HEK293 (cell line): ENCODE measurements around the gene DLGAP4.

Experiments used
- CTCF ChIA-PET: fragments of 350-600 bp; formaldehyde crosslinking; extraction: SDS; loops from one replicate; lab custom pipeline; 2021; ENCODE audit warnings: antibody characterized with exemption; lab: Yijun Ruan, JAX
- POLR2A ChIA-PET: fragments of 300-600 bp; formaldehyde crosslinking; extraction: SDS; loops from one replicate; lab custom pipeline; 2020; ENCODE audit warnings: antibody characterized with exemption, inconsistent platforms; lab: Yijun Ruan, JAX
- H3K27ac ChIP-seq: fragments of 200-500 bp; sonication (Bioruptor generic); 2 replicates; pipeline ENCODE4 v1.5.1; 2014; ENCODE audit warnings: low read depth, low read length, control low read depth, inconsistent platforms; ENCODE audit errors: extremely low read depth
- H3K36me3 ChIP-seq, 2 experiments: fragments of 200-500 bp in 1 of 2; sonication (Bioruptor generic) in 1 of 2; 1 replicate in 1 of 2; 2 replicates in 1 of 2; pipeline ENCODE4 v1.5.1; 2014 to 2017; ENCODE audit warnings: inconsistent platforms in 2 of 2, low read length in 2 of 2; ENCODE audit not compliant: control insufficient read depth in 2 of 2, insufficient read depth in 1 of 2
- H3K4me1 ChIP-seq: fragments of 200-500 bp; sonication (Bioruptor generic); 2 replicates; pipeline ENCODE4 v1.5.1; 2014; ENCODE audit warnings: mild to moderate bottlenecking, low read length, inconsistent platforms; ENCODE audit not compliant: control insufficient read depth, insufficient read depth
- H3K4me3 ChIP-seq: 2 replicates; pipeline ENCODE4 v1.5.1; 2011; ENCODE audit warnings: low read depth, mild to moderate bottlenecking, control low read depth, low read length, moderate library complexity
- H3K9me3 ChIP-seq: fragments of 200-500 bp; sonication (Bioruptor generic); 2 replicates; pipeline ENCODE4 v1.5.1; 2014; ENCODE audit warnings: low read depth, low read length, inconsistent platforms; ENCODE audit not compliant: control insufficient read depth, insufficient read depth
- BCL11B ChIP-seq: fragments of 450-650 bp; formaldehyde crosslinking; IDR thresholded peaks from 2 replicates; pipeline ENCODE4 v1.5.1; 2016; ENCODE audit warnings: low read depth, missing biosample characterization, missing genetic modification characterization
- EGR2 ChIP-seq: fragments of 450-650 bp; formaldehyde crosslinking; IDR thresholded peaks from 2 replicates; pipeline ENCODE4 v1.5.1; 2016; ENCODE audit warnings: low read depth, missing biosample characterization, missing genetic modification characterization
- FEZF1 ChIP-seq: fragments of 450-650 bp; formaldehyde crosslinking; IDR thresholded peaks from 2 replicates; pipeline ENCODE4 v1.5.1; 2016; ENCODE audit warnings: missing biosample characterization, missing genetic modification characterization
- OVOL3 ChIP-seq: fragments of 450-650 bp; formaldehyde crosslinking; IDR thresholded peaks from 2 replicates; pipeline ENCODE4 v1.5.1; 2016; ENCODE audit warnings: missing biosample characterization, missing genetic modification characterization
- PATZ1 ChIP-seq: fragments of 450-650 bp; formaldehyde crosslinking; IDR thresholded peaks from 2 replicates; pipeline ENCODE4 v1.5.1; 2016; ENCODE audit warnings: missing biosample characterization, missing genetic modification characterization
- YY1 ChIP-seq: fragments of 450-650 bp; formaldehyde crosslinking; IDR thresholded peaks from 2 replicates; pipeline ENCODE4 v1.5.1; 2018; ENCODE audit warnings: missing biosample characterization, missing genetic modification characterization
- YY2 ChIP-seq: fragments of 450-650 bp; formaldehyde crosslinking; IDR thresholded peaks from 2 replicates; pipeline ENCODE4 v1.5.1; 2016; ENCODE audit warnings: missing biosample characterization, missing genetic modification characterization
- ZBTB10 ChIP-seq: fragments of 450-650 bp; formaldehyde crosslinking; IDR thresholded peaks from 2 replicates; pipeline ENCODE4 v1.5.1; 2016; ENCODE audit warnings: missing biosample characterization, missing genetic modification characterization
- ZEB2 ChIP-seq: fragments of 450-650 bp; formaldehyde crosslinking; IDR thresholded peaks from 2 replicates; pipeline ENCODE4 v1.5.1; 2016; ENCODE audit warnings: missing biosample characterization, missing genetic modification characterization
- ZIC2 ChIP-seq: fragments of 450-650 bp; formaldehyde crosslinking; IDR thresholded peaks from 2 replicates; pipeline ENCODE4 v1.5.1; 2016; ENCODE audit warnings: missing biosample characterization, missing genetic modification characterization
- ZNF112 ChIP-seq: fragments of 450-650 bp; formaldehyde crosslinking; IDR thresholded peaks from 2 replicates; pipeline ENCODE4 v1.5.0; 2017; ENCODE audit warnings: missing biosample characterization, missing genetic modification characterization
- ZNF16 ChIP-seq: fragments of 450-650 bp; formaldehyde crosslinking; IDR thresholded peaks from 2 replicates; pipeline ENCODE4 v1.5.1; 2016; ENCODE audit warnings: low read depth, missing biosample characterization, missing genetic modification characterization
- ZNF214 ChIP-seq: fragments of 450-650 bp; formaldehyde crosslinking; IDR thresholded peaks from 2 replicates; pipeline ENCODE4 v1.5.1; 2017; ENCODE audit warnings: missing biosample characterization, mild to moderate bottlenecking, missing genetic modification characterization, borderline replicate concordance
- ZNF416 ChIP-seq: fragments of 450-650 bp; formaldehyde crosslinking; IDR thresholded peaks from 2 replicates; pipeline ENCODE4 v1.5.1; 2016; ENCODE audit warnings: missing biosample characterization, missing genetic modification characterization
- ZNF548 ChIP-seq: fragments of 450-650 bp; formaldehyde crosslinking; IDR thresholded peaks from 2 replicates; pipeline ENCODE4 v1.5.1; 2016; ENCODE audit warnings: missing biosample characterization, missing genetic modification characterization
- ZNF558 ChIP-seq: fragments of 450-650 bp; formaldehyde crosslinking; IDR thresholded peaks from 2 replicates; pipeline ENCODE4 v1.5.1; 2016; ENCODE audit warnings: missing biosample characterization, missing genetic modification characterization
- ZNF571 ChIP-seq: fragments of 450-650 bp; formaldehyde crosslinking; IDR thresholded peaks from 2 replicates; pipeline ENCODE4 v1.5.0; 2017; ENCODE audit warnings: missing biosample characterization, missing genetic modification characterization
- ZNF629 ChIP-seq: fragments of 450-650 bp; formaldehyde crosslinking; IDR thresholded peaks from 2 replicates; pipeline ENCODE4 v1.5.1; 2017; ENCODE audit warnings: missing biosample characterization, missing genetic modification characterization
- ZNF692 ChIP-seq: fragments of 450-650 bp; formaldehyde crosslinking; IDR thresholded peaks from 2 replicates; pipeline ENCODE4 v1.5.1; 2016; ENCODE audit warnings: missing biosample characterization, missing genetic modification characterization
- ZNF837 ChIP-seq: fragments of 450-650 bp; formaldehyde crosslinking; IDR thresholded peaks from 2 replicates; pipeline ENCODE4 v1.5.1; 2016; ENCODE audit warnings: missing biosample characterization, missing genetic modification characterization
- ZNF843 ChIP-seq: fragments of 450-650 bp; formaldehyde crosslinking; IDR thresholded peaks from 2 replicates; pipeline ENCODE4 v1.5.1; 2016; ENCODE audit warnings: missing biosample characterization, missing genetic modification characterization

Gene DLGAP4

GRCh38 chr20:36434383-36434782 is 128.2 kb downstream of the DLGAP4 start:
- no peak overlapping the region for H3K4me3 ChIP-seq
- CTCF ChIA-PET = no interaction called here
- POLR2A ChIA-PET = no interaction called here
- H3K27ac ChIP-seq = no peak overlapping the region
- TF ChIP-seq EGR2 (0 out of 2 replicates have a peak, but pooled peaks have one; percentile 16), ZIC2 (no peak)
- no peaks in the 10 kb centered on the region for H3K4me1 ChIP-seq
- no peaks in the 10 kb centered on the region for H3K36me3 ChIP-seq
- no peaks in the 10 kb centered on the region for H3K9me3 ChIP-seq

- no peak overlapping the region for H3K4me3 ChIP-seq
- POLR2A ChIA-PET = no interaction called here
- no peaks in the 10 kb centered on the region for H3K36me3 ChIP-seq
- H3K9me3 ChIP-seq = no peaks in the 10 kb centered on the region
- CTCF ChIA-PET = no interaction called here
- H3K27ac ChIP-seq = no peak overlapping the region
- TF ChIP-seq YY2 (tag by site-specific recombination) (no peak), ZEB2 (no peak), OVOL3 (no peak), ZNF416 (tag by site-specific recombination) (no peak), PATZ1 (no peak), ZNF629 (tag by site-specific recombination) (no peak), ZNF837 (tag by site-specific recombination) (no peak), ZNF548 (tag by site-specific recombination) (no peak), ZNF571 (tag by site-specific recombination) (no peak), ZNF214 (tag by site-specific recombination) (no peak), ZNF16 (no peak), ZNF692 (tag by site-specific recombination) (no peak), BCL11B (tag by site-specific recombination) (no peak), ZIC2 (no peak), ZNF112 (tag by site-specific recombination) (no peak), ZNF843 (tag by site-specific recombination) (no peak)
- H3K4me1 ChIP-seq = no peaks in the 10 kb centered on the region
Observed at GRCh38 chr20:36435124-36435523, 129.0 kb downstream of the DLGAP4 start.

- ChIA-PET CTCF (interaction anchor here (0.7 kb wide), 1 partner anchor 9 kb away, joined by 3 read pairs; no protein-coding TSS in a partner anchor), POLR2A (no interaction called here)
- H3K27ac ChIP-seq = no peak overlapping the region; the same call in 1 of the 2 replicates
- peak overlapping the region; percentile 10; the same call in 1 of the 2 replicates for H3K4me3 ChIP-seq
- H3K4me1 ChIP-seq = no peaks in the 10 kb centered on the region
- H3K9me3 ChIP-seq = no peaks in the 10 kb centered on the region
- H3K36me3 ChIP-seq = no peaks in the 10 kb centered on the region
- TF ChIP-seq ZNF558 (tag by site-specific recombination) (no peak), YY1 (tag by site-specific recombination) (no peak), FEZF1 (tag by site-specific recombination) (no peak), ZBTB10 (tag by site-specific recombination) (no peak)
Observed at GRCh38 chr20:36435592-36436541, 129.7 kb downstream of the DLGAP4 start.
